Activated T-helper 17 cell treated with anti-CD3 and anti-CD28 coated beads, Interleukin-2, amount 50 U/mL, for 72 hours (primary cell): ENCODE results near the gene WNK2. TPM values are rescaled to one million over a fixed set of nuclear protein-coding genes. Genes with fewer than 3 reads are reported as not detected.

Experiments
- ATAC-seq: fragments of 150-1000 bp; cut with Tn5 transposase; replicated peaks from 2 replicates; pipeline ENCODE4 v1.10.0; 2021; ENCODE audit warnings: mild to moderate bottlenecking, moderate library complexity
- H3K27ac Mint-ChIP-seq: one replicate; pipeline ENCODE4 v1.8.0; 2022; ENCODE audit warnings: mixed read lengths
- H3K27me3 Mint-ChIP-seq: one replicate; pipeline ENCODE4 v1.8.0; 2022; ENCODE audit warnings: mixed read lengths
- H3K36me3 Mint-ChIP-seq: one replicate; pipeline ENCODE4 v1.8.0; 2022; ENCODE audit warnings: low read depth, mild to moderate bottlenecking, mixed read lengths
- H3K4me1 Mint-ChIP-seq: one replicate; pipeline ENCODE4 v1.8.0; 2022; ENCODE audit warnings: mixed read lengths
- H3K4me3 Mint-ChIP-seq: one replicate; pipeline ENCODE4 v1.8.0; 2022; ENCODE audit warnings: mild to moderate bottlenecking, mixed read lengths
- H3K9me3 Mint-ChIP-seq: one replicate; pipeline ENCODE4 v1.8.0; 2022; ENCODE audit warnings: mixed read lengths
- total RNA-seq, 2 donors: library from RNA; stranded (reverse); gene quantifications; one replicate each; pipeline ENCODE4 v1.2.3, GENCODE V29; 2022

WNK2 gene
- total RNA-seq, 2 donors from 2014 or later = 0.39 to 0.93 TPM

GRCh38 chr9:93298498-93299417, 114.8 kb downstream of the WNK2 start:
- Mint-ChIP-seq H3K36me3 (no peaks in the 10 kb centered on the region), H3K27ac (no peak overlapping the region), H3K27me3 (no peaks in the 10 kb centered on the region), H3K9me3 (no peaks in the 10 kb centered on the region), H3K4me3 (no peak overlapping the region), H3K4me1 (peaks cover 8% of the 10 kb centered on the region)
- ATAC-seq = no peak

- ATAC-seq = no peak
- H3K27me3 Mint-ChIP-seq = no peaks in the 10 kb centered on the region
- H3K9me3 Mint-ChIP-seq = no peaks in the 10 kb centered on the region
- H3K4me3 Mint-ChIP-seq = no peak overlapping the region
- H3K27ac Mint-ChIP-seq = no peak overlapping the region
- H3K4me1 Mint-ChIP-seq = peaks cover 8% of the 10 kb centered on the region
- H3K36me3 Mint-ChIP-seq = no peaks in the 10 kb centered on the region
Observed at GRCh38 chr9:93299418-93300174, 115.7 kb downstream of the WNK2 start.

GRCh38 chr9:93300175-93300572, 116.2 kb downstream of the WNK2 start:
- Mint-ChIP-seq H3K4me1 (peaks cover 8% of the 10 kb centered on the region), H3K27ac (no peak overlapping the region), H3K36me3 (no peaks in the 10 kb centered on the region), H3K9me3 (no peaks in the 10 kb centered on the region), H3K4me3 (no peak overlapping the region), H3K27me3 (no peaks in the 10 kb centered on the region)
- no peak for ATAC-seq

GRCh38 chr9:93300585-93301081, 116.7 kb downstream of the WNK2 start:
- H3K4me3 Mint-ChIP-seq = no peak overlapping the region
- no peaks in the 10 kb centered on the region for H3K27me3 Mint-ChIP-seq
- H3K27ac Mint-ChIP-seq = no peak overlapping the region
- H3K36me3 Mint-ChIP-seq = no peaks in the 10 kb centered on the region
- peaks cover 8% of the 10 kb centered on the region for H3K4me1 Mint-ChIP-seq
- no peak for ATAC-seq
- H3K9me3 Mint-ChIP-seq = no peaks in the 10 kb centered on the region

- Mint-ChIP-seq H3K4me3 (no peak overlapping the region), H3K27me3 (no peaks in the 10 kb centered on the region), H3K4me1 (peaks cover 8% of the 10 kb centered on the region), H3K36me3 (no peaks in the 10 kb centered on the region), H3K27ac (no peak overlapping the region), H3K9me3 (no peaks in the 10 kb centered on the region)
- no peak for ATAC-seq
Observed at GRCh38 chr9:93301291-93301811, 117.4 kb downstream of the WNK2 start.

GRCh38 chr9:93301911-93302541, 118.1 kb downstream of the WNK2 start:
- Mint-ChIP-seq H3K27ac (no peak overlapping the region), H3K9me3 (no peaks in the 10 kb centered on the region), H3K27me3 (no peaks in the 10 kb centered on the region), H3K36me3 (no peaks in the 10 kb centered on the region), H3K4me3 (no peak overlapping the region), H3K4me1 (peaks cover 7% of the 10 kb centered on the region)
- ATAC-seq = no peak

GRCh38 chr9:93302586-93303257, 118.8 kb downstream of the WNK2 start:
- Mint-ChIP-seq H3K27me3 (no peaks in the 10 kb centered on the region), H3K4me3 (no peak overlapping the region), H3K36me3 (no peaks in the 10 kb centered on the region), H3K9me3 (no peaks in the 10 kb centered on the region), H3K4me1 (peaks cover 3% of the 10 kb centered on the region), H3K27ac (no peak overlapping the region)
- peak; percentile 77 for ATAC-seq

- ATAC-seq = no peak
- H3K4me1 Mint-ChIP-seq = peaks cover 3% of the 10 kb centered on the region
- H3K9me3 Mint-ChIP-seq = no peaks in the 10 kb centered on the region
- no peaks in the 10 kb centered on the region for H3K36me3 Mint-ChIP-seq
- H3K27ac Mint-ChIP-seq = no peak overlapping the region
- H3K27me3 Mint-ChIP-seq = no peaks in the 10 kb centered on the region
- H3K4me3 Mint-ChIP-seq = no peak overlapping the region
Observed at GRCh38 chr9:93303258-93303771, 119.4 kb downstream of the WNK2 start.

GRCh38 chr9:93303806-93304573, 120.1 kb downstream of the WNK2 start:
- no peak overlapping the region for H3K4me3 Mint-ChIP-seq
- no peaks in the 10 kb centered on the region for H3K9me3 Mint-ChIP-seq
- peaks cover 3% of the 10 kb centered on the region for H3K4me1 Mint-ChIP-seq
- H3K36me3 Mint-ChIP-seq = no peaks in the 10 kb centered on the region
- no peaks in the 10 kb centered on the region for H3K27me3 Mint-ChIP-seq
- no peak for ATAC-seq
- no peak overlapping the region for H3K27ac Mint-ChIP-seq

GRCh38 chr9:93304574-93305496, 120.9 kb downstream of the WNK2 start:
- Mint-ChIP-seq H3K36me3 (no peaks in the 10 kb centered on the region), H3K27ac (no peak overlapping the region), H3K9me3 (no peaks in the 10 kb centered on the region), H3K4me1 (peaks cover 3% of the 10 kb centered on the region), H3K4me3 (no peak overlapping the region), H3K27me3 (no peaks in the 10 kb centered on the region)
- ATAC-seq = no peak

- no peak overlapping the region for H3K27ac Mint-ChIP-seq
- no peak for ATAC-seq
- H3K36me3 Mint-ChIP-seq = no peaks in the 10 kb centered on the region
Observed at GRCh38 chr9:93305497-93306020, 121.6 kb downstream of the WNK2 start.

GRCh38 chr9:93306081-93306480, 122.1 kb downstream of the WNK2 start:
- Mint-ChIP-seq H3K9me3 (no peaks in the 10 kb centered on the region), H3K27me3 (no peaks in the 10 kb centered on the region), H3K27ac (no peak overlapping the region), H3K4me3 (no peak overlapping the region), H3K4me1 (no peaks in the 10 kb centered on the region), H3K36me3 (no peaks in the 10 kb centered on the region)
- ATAC-seq = no peak

More at GRCh38 chr9:93305497-93306020, 121.6 kb downstream of the WNK2 start:
- Mint-ChIP-seq H3K9me3 (no peaks in the 10 kb centered on the region), H3K27me3 (no peaks in the 10 kb centered on the region), H3K4me3 (no peak overlapping the region), H3K4me1 (peaks cover 3% of the 10 kb centered on the region)
